Endothelial cell of umbilical vein (primary cell): ENCODE data around the gene DLL4. TPM values are rescaled to one million over a fixed set of nuclear protein-coding genes. Genes with fewer than 3 reads are reported as not detected.

Experiments used
- BruUV-seq: library from RNA; stranded (reverse); fragments of 400-500 nt; replicated peaks from 2 replicates; lab custom pipeline; 2021; lab: Mats Ljungman, UMichigan
- CTCF ChIA-PET: fragments of 300-600, 350-600 bp; sonication (Branson Sonifier 250); formaldehyde crosslinking; loops from one replicate; lab custom pipeline; 2021; ENCODE audit warnings: antibody characterized with exemption, inconsistent platforms; lab: Charles Lee
- POLR2A ChIA-PET: fragments of 300-600, 350-600 bp; sonication (Branson Sonifier 250); formaldehyde crosslinking; loops from one replicate; lab custom pipeline; 2021; ENCODE audit warnings: antibody characterized with exemption, inconsistent platforms; lab: Charles Lee
- DNase-seq: peaks from one replicate; pipeline ENCODE4 v3.0.0-alpha.2; 2011; ENCODE audit warnings: low read depth, low spot score
- FAIRE-seq: peaks from 2 replicates; lab custom pipeline; 2011; peaks lifted over from hg19 to GRCh38; lab: Jason Lieb, UNC
- H2AFZ ChIP-seq: 2 replicates; pipeline ENCODE4 v1.6.0; 2012; ENCODE audit warnings: low read depth, low read length, control low read depth, inconsistent platforms
- H3K27ac ChIP-seq: 2 replicates; pipeline ENCODE4 v1.5.1; 2011; ENCODE audit warnings: low read depth, mild to moderate bottlenecking, control low read depth, low read length, moderate library complexity; ENCODE audit not compliant: insufficient read depth
- H3K27me3 ChIP-seq, 2 experiments: 2 replicates each; pipeline versions ENCODE4 v1.6.0 to v1.6.1; 2011; ENCODE audit warnings: low read length in 2 of 2, mixed read lengths in 1 of 2; ENCODE audit not compliant: control insufficient read depth in 2 of 2, insufficient read depth in 2 of 2
- H3K36me3 ChIP-seq, 2 experiments: 2 replicates in 1 of 2; 3 replicates in 1 of 2; pipeline ENCODE4 v1.5.1; 2011; ENCODE audit warnings: low read length in 2 of 2, mild to moderate bottlenecking in 1 of 2, moderate library complexity in 1 of 2; ENCODE audit not compliant: control insufficient read depth in 2 of 2, insufficient read depth in 2 of 2; ENCODE audit errors: extremely low read depth in 1 of 2
- H3K4me1 ChIP-seq: 3 replicates; pipeline ENCODE4 v1.5.1; 2011; ENCODE audit warnings: mild to moderate bottlenecking, low read length; ENCODE audit not compliant: control insufficient read depth, insufficient read depth; ENCODE audit errors: extremely low read depth
- H3K4me2 ChIP-seq: 2 replicates; pipeline ENCODE4 v1.6.1; 2011; ENCODE audit warnings: low read length, control low read depth, mixed read lengths; ENCODE audit not compliant: insufficient read depth
- H3K4me3 ChIP-seq, 3 experiments: fragments of 200-600 bp in 1 of 3; sonication (generic), shearing (Covaris generic) in 1 of 3; replicated peaks in 1 of 3; 2 replicates each; pipeline ENCODE4 v1.5.1; 2011 to 2016; ENCODE audit warnings: control low read depth in 3 of 3, low read length in 3 of 3, mild to moderate bottlenecking in 2 of 3, inconsistent platforms in 1 of 3, low read depth in 1 of 3, moderate library complexity in 1 of 3; ENCODE audit not compliant: insufficient read depth in 1 of 3
- H3K79me2 ChIP-seq: 2 replicates; pipeline ENCODE4 v1.6.0; 2012; ENCODE audit warnings: low read length, inconsistent platforms; ENCODE audit not compliant: control insufficient read depth, insufficient read depth
- H3K9ac ChIP-seq: replicated peaks from 2 replicates; pipeline ENCODE3; 2011; ENCODE audit warnings: low read length, control low read depth; ENCODE audit not compliant: insufficient read depth; ENCODE audit errors: extremely low read depth
- H3K9me1 ChIP-seq: replicated peaks from 3 replicates; pipeline ENCODE4 v1.6.0; 2011; ENCODE audit warnings: mild to moderate bottlenecking, low read length; ENCODE audit not compliant: control insufficient read depth, insufficient read depth; ENCODE audit errors: extremely low read depth
- H3K9me3 ChIP-seq: replicated peaks from 2 replicates; pipeline ENCODE4 v1.5.1; 2012; ENCODE audit warnings: low read length, inconsistent platforms; ENCODE audit not compliant: control insufficient read depth, insufficient read depth
- H4K20me1 ChIP-seq: replicated peaks from 2 replicates; pipeline ENCODE3; 2011; ENCODE audit warnings: mild to moderate bottlenecking, low read length; ENCODE audit not compliant: control insufficient read depth, insufficient read depth; ENCODE audit errors: extremely low read depth
- CTCF ChIP-seq, 2 donors: IDR thresholded peaks; 1 replicate in 1 of 2; 2 replicates in 1 of 2; pipeline ENCODE4 v1.5.1; 2011; ENCODE audit warnings: low read length in 2 of 2, mild to moderate bottlenecking in 2 of 2, moderate library complexity in 2 of 2, control low read depth in 1 of 2, inconsistent platforms in 1 of 2, low read depth in 1 of 2; ENCODE audit not compliant: insufficient read depth in 1 of 2; ENCODE audit errors: extremely low read depth in 1 of 2
- EZH2 ChIP-seq: IDR thresholded peaks from 2 replicates; pipeline ENCODE4 v1.6.1; 2012; ENCODE audit warnings: borderline replicate concordance, low read depth, mild to moderate bottlenecking, moderate library complexity, low read length, inconsistent platforms; ENCODE audit not compliant: severe bottlenecking
- FOS ChIP-seq: IDR thresholded peaks from 2 replicates; pipeline ENCODE4 v1.6.1; 2011; ENCODE audit warnings: mild to moderate bottlenecking, low read length, moderate library complexity, borderline replicate concordance; ENCODE audit not compliant: insufficient read depth
- GATA2 ChIP-seq: IDR thresholded peaks from 2 replicates; pipeline ENCODE4 v1.7.0; 2011; ENCODE audit warnings: low read depth, mild to moderate bottlenecking, moderate library complexity, mixed read lengths, low read length; ENCODE audit not compliant: insufficient read length, insufficient read depth
- JUN ChIP-seq: IDR thresholded peaks from 2 replicates; pipeline ENCODE4 v1.6.1; 2011; ENCODE audit warnings: borderline replicate concordance, low read depth; ENCODE audit not compliant: insufficient read length, insufficient read depth
- MAX ChIP-seq: IDR thresholded peaks from 2 replicates; pipeline ENCODE4 v1.6.1; 2011; ENCODE audit not compliant: insufficient read depth, insufficient read length
- MYC ChIP-seq: IDR thresholded peaks from one replicate; pipeline ENCODE4 v1.6.1; 2011; ENCODE audit warnings: mild to moderate bottlenecking, low read depth, low read length
- POLR2A ChIP-seq: IDR thresholded peaks from 2 replicates; pipeline ENCODE4 v1.6.1; 2012; ENCODE audit warnings: low read depth, mild to moderate bottlenecking, control low read depth, low read length
- POLR2AphosphoS5 ChIP-seq: IDR thresholded peaks from 2 replicates; pipeline ENCODE4 v1.6.1; 2012; ENCODE audit warnings: low read depth, mild to moderate bottlenecking, control low read depth, low read length, moderate library complexity; ENCODE audit not compliant: insufficient read depth
- dilution Hi-C: fragments of 300-500 bp; cut with MboI; formaldehyde crosslinking; loops from one replicate; pipeline ENCODE4 v1.15.0; 2019; ENCODE audit warnings: low sequenced_read_pairs; ENCODE audit not compliant: extremely low pct_ligation_motif_present
- intact Hi-C: fragments of 100-400 bp; cut with micrococcal nuclease; formaldehyde crosslinking; loops from one replicate; pipeline ENCODE4 v1.10.0; 2022
- polyA plus RNA-seq, 4 experiments: library from polyadenylated mRNA; depleted of rRNA in 3 of 4; stranded (reverse) in 3 of 4; unstranded in 1 of 4; fragments of >200 nt; gene quantifications; 2 replicates each; pipeline versions ENCODE4 v1.2.1 to v1.2.3, GENCODE V29; 2011 to 2012; ENCODE audit warnings: missing spikeins in 1 of 4
- total RNA-seq: library from RNA; stranded (reverse); gene quantifications from 2 replicates; pipeline ENCODE4 v1.2.3, GENCODE V29; 2021

The DLL4 gene
- total and polyA plus RNA-seq, 2 donors (not counting 3 experiments of a cell fraction or from before 2014, with no cell fraction given), result 55.2 to 57.8 TPM

- CTCF ChIA-PET, result interaction anchor here (1.2 to 3.1 kb wide), 5 partner anchors 10 to 135 kb away, joined by 3 to 29 read pairs (median 12); partner anchors contain the start of gene VPS18
- no peak overlapping the region for H3K4me2 ChIP-seq
- dilution Hi-C loops, result no loop called here
- H3K4me3 ChIP-seq, result no peak overlapping the region
- H3K9me3 ChIP-seq, result no peaks in the 10 kb centered on the region
- POLR2A ChIA-PET, result no interaction called here
- intact Hi-C loops, result no loop called here
- H3K27me3 ChIP-seq, result no peaks in the 10 kb centered on the region
- no peaks in the 10 kb centered on the region for H3K4me1 ChIP-seq
- no peaks in the 10 kb centered on the region for H3K9me1 ChIP-seq
- BruUV-seq, result no TSS peak
- TF ChIP-seq POLR2AphosphoS5, result no peak
- TF ChIP-seq MYC, result no peak
- TF ChIP-seq MAX, result no peak
- no peak for TF ChIP-seq EZH2
- no peak for TF ChIP-seq JUN
- no peak for TF ChIP-seq POLR2A
- no peak for TF ChIP-seq CTCF (IDR thresholded peaks at IDR 0.05; ENCODE audit: extremely low read depth in 1 of 2, insufficient read depth in 1 of 2, low read depth in 1 of 2, low read length in 2 of 2)
- no peak for TF ChIP-seq FOS
- no peak for TF ChIP-seq GATA2
- H3K9ac ChIP-seq, result no peak overlapping the region
- DNase-seq (no peak), FAIRE-seq (no peak)
- H3K27ac ChIP-seq, result no peak overlapping the region
- H2AFZ ChIP-seq, result no peak overlapping the region
- H3K79me2 ChIP-seq, result no peaks in the 10 kb centered on the region
- H4K20me1 ChIP-seq, result no peaks in the 10 kb centered on the region
- no peaks in the 10 kb centered on the region for H3K36me3 ChIP-seq
Measured at GRCh38 chr15:40881351-40881750, 47.8 kb upstream of the DLL4 start.
